ENCODE data around the gene ZDHHC11. TPM values are rescaled to one million over a fixed set of nuclear protein-coding genes. Genes with fewer than 3 reads are reported as not detected.
"Not testable (repeated sequence)": the region's sequence is repeated elsewhere in the genome, so short reads cannot be mapped to it uniquely, and the experiment has no call there.

The ZDHHC11 gene
- polyA plus RNA-seq, 3 donors, result 8.5 to 12.0 (median 9.9) TPM

- DNase-seq, result not testable (repeated sequence)
Measured at GRCh38 chr5:811384-811783, 39.4 kb downstream of the ZDHHC11 start.

- not testable (repeated sequence) for DNase-seq
Measured at GRCh38 chr5:807719-808514, 42.9 kb downstream of the ZDHHC11 start.

- DNase-seq, result no peak
Measured at GRCh38 chr5:801472-801871, 49.3 kb downstream of the ZDHHC11 start.

DNA sequence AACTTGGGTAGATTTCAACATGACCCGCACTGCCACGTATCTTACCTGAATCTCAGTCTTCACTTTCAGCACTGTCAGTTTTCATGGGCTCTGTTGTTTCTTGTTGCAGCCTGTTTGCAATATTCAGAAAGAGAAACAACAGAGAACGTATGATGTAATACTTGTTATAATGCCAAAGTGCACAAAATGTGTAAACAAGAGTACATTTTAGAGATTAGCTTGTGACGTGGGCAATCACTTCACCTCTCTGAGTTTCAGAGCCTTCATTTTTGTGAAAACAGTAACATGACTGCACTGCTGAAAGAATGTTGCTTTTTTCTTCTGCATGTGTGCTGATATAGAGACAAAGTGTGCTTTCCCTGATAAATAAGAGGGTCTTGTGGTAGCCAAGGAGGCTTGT lies 49.7 kb downstream of the ZDHHC11 start:
- DNase-seq, result not testable (repeated sequence)

DNA sequence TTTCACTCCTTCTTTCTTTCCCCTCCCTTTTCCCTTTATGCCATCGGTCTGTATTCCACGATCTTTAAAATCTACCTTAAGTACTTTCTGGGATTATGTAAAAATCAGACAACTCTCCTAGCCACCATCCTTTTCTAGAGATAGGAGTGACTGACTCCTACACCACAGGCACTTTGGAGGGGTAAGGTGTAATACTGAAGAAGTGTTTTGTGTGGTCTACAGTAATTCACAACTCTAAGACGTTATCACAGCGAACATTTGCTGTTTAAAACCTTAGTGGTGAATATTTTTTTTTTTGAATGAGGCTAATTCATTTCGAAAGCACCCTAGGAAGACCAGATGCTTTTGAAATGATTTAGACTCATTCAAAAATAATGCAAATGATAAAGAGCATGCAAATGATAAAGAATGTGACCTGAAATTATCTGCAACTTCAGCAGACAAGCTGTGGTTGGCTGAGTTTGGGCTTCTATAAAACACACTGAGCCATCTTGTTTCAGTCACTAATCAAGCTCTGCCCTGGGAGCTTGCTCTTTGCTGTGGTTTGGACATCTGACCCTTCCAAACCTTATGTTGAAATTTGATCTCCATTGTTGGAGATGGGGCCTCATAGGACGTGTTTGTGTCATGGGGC lies 52.2 kb downstream of the ZDHHC11 start:
- DNase-seq, result not testable (repeated sequence)

DNA sequence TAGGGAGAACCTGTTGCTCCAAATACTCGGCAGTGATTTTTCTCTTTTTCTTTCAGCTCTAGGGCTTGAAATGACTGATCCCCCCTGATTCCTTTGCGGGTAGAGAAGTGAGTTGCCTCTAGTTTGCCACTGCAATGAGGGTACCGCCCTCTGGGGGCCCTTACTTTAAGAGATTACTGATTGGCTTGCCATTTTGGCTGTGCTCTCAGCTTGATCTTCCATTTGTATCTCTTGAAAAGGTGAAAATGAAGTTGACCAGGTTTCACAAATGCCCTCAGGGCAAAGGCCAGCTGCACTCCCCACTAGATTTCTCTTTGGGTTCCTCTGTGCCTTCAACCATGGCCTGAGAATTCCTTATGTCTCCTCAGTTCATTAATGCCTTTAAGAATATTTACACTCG lies 52.8 kb downstream of the ZDHHC11 start:
- not testable (repeated sequence) for DNase-seq

DNA sequence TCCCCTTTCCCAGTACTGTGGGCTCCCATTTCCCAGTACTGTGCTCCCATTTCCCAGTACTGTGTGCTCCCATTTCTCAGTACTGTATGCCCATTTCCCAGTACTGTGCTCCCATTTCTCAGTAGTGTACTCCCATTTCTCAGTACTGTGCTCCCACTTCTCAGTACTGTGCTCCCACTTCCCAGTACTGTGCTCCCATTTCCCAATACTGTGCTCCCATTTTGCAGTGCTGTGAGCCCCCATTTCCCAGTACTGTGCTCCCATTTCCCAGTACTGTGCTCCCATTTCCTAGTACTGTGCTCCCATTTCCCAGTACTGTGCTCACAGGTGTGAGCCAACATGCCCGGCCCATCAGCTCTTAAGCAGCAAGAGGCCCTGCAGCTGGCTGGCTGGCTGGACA lies 54.9 kb downstream of the ZDHHC11 start:
- DNase-seq, result not testable (repeated sequence)

DNA sequence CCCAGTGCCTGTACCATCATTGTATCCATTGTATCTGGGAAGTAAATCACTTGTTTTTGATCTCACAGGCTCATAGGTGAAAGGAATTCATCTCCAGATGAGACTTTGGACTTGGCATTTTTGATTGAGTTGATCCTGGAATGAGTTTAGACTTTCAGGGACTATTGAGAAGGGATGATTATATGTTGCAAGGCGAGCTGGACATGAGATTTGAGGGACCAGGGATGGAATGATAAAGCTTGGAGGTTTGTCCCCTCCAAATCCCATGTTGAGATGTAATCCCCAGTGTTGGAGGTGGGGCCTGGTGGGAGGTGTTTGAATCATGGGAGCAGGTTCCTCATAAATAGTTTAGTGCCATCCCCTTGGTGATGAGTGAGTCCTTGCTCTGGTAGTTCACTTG lies 55.8 kb downstream of the ZDHHC11 start:
- not testable (repeated sequence) for DNase-seq

DNA sequence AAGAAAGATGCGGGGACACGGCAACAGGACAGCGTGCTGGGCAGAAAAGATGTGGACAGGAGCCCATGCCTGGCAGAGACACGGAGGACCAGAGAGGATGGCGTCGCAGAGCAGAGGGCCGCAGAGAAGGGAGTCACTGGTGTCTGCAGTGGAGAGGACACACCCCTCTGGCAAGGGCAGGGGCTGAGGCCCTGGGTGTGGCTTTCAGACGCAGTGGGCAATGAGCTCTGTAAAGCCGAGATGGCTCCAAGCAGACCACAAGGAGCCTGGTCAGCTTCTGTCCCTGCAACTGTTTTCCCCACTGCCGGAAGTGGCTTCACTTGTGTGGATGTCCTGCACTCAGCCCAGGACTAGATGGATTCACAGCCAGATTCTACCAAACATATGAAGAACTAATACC lies 62.1 kb downstream of the ZDHHC11 start:
- DNase-seq, result not testable (repeated sequence)

DNA sequence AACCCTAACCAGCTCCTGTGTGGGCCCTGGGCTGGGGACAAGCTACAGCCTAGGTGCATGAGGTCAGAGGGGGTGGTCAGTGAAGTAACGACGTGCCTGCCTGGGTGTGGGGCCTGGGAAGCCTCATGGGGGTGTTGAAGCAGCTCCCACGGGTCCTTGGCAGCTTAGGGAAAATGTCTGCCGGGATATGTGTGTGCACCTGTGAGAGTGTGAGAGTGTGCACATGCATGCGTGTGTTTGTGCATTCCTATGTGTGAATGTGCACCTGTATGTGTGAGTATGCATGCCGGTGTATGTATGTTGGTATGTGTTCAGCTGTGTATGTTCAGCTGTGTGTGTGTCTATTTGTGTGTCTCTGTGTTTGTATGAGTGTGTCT lies 62.9 kb downstream of the ZDHHC11 start:
- not testable (repeated sequence) for DNase-seq

DNA sequence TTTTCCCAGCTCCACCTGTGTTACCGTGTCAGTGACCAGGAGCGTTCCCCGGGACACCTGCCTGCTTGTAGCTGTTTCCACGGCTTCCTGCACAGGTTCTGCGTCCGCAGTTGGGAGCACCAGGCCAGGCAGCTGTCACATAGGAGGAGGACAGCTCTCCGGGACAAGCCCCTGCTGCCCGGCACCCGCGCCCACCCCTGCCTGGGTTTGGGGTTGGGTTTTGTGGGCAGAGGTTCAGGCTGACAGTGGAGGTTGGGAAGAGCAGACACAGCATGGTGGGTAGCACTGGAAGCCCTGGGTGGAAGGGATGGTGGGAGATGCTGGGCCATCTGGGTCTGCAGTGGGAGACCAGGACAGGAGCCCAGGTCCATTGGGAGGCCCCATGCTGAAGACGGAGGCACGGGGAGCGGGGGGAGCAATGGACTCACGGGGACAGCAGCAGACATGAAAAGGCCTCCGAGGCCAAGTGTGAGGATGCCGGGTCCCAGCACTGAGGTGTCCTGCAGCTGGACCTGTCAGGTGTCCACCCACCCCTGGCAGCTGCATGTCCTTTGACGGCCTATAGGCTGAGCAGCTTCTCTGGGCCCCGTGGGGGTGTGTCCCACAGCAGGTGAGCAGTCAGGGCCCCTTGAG lies 63.4 kb downstream of the ZDHHC11 start:
- DNase-seq, result not testable (repeated sequence)

DNA sequence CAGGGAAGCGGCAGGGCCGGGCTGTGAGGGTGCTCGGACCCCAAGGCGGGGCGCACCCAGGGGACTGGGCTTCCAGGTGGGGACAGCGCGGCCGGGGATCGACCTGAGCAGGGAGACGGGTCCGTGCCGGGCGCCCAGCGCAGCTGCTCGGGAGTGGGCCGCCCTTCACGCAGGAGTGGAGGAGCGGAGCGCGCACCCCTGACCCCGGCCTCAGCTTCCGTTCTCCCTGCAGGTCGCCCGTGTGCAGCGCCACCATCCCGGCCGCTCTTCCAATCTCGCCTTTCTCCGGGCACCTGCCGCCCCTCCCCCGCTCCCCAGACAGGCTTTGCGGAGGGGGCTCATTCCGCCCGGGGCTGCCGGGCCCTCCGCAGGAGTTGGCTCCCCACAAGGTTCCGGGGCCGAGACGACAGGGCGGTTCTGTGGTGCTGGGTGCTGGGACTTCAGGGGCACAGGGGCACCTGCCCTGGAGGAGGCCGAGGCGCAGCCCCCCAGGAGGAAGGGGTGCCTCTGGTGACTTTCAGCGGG lies 65.5 kb downstream of the ZDHHC11 start:
- DNase-seq, result not testable (repeated sequence)

DNA sequence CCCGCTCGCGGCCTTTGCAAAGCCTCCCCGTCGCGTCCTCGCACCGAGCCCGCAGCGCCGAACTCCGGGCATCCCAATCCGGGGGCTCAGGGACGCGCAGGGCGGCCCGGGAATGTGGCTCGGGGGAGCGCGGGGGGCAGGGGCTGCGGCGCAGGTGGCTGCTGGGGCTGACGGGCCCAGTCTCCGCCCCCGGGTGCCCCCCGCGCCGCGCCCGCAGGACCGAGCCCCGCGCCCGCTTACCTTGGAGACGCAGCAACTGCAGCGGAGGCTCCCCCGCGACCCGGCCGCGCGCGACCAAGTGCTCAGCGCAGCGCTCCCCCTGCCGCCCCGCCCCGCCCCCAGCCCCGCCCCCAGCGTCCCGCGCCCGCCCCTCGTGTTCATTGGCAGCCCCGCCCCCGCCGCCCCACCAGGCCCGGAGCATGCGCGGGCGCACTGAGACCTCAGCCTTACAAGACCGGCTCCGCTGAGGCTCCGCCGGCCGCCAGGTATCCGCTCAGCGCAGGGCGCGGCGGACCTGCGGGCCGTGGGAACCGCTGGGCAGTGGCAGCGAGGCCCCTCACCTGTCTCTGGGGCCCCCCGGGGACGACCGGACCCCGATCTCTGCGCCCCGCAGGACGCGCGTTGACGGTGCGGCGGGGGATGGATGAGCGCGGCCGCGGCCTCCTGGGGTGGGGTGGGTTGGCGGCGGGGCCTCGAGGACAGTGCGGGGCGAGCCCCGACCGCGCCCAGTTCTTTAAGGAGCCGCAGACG lies 66.2 kb downstream of the ZDHHC11 start, which contains the start of gene ZDHHC11B:
TSS of gene ZDHHC11B (minus strand) at position 302 of the 750 bp plus-strand sequence. CDS start 17,810 bp downstream, outside the sequence.
- DNase-seq, result peak; percentile 89

GRCh38 chr5:783881-784427 lies 66.8 kb downstream of the ZDHHC11 start:
- DNase-seq, result peak; percentile 37

- not testable (repeated sequence) for DNase-seq
Measured at GRCh38 chr5:783049-783802, 67.6 kb downstream of the ZDHHC11 start.

GRCh38 chr5:782356-782755 lies 68.4 kb downstream of the ZDHHC11 start:
- not testable (repeated sequence) for DNase-seq

DNA sequence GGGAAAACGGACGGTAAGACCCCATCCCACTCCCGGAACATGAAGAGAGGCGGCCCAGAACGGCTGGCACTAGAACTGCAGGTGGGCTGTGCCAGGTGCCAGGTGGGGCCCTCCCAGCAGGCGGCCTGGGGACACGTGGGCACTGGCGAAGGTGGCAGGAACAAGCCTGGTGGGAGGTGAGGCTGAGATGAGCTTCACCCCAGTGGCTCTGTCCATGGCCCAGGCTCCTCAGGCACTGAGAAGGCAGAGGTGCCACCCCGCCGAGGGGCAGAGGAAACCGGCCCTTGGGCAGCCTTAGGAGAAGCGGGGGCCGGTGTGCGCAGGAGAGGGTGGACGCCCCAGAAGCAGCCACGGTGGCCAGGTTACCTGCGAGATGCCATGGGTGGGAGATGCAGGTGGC lies 70.2 kb downstream of the ZDHHC11 start:
- DNase-seq, result not testable (repeated sequence)

GRCh38 chr5:778967-779366 lies 71.8 kb downstream of the ZDHHC11 start:
- not testable (repeated sequence) for DNase-seq

- not testable (repeated sequence) for DNase-seq
Measured at GRCh38 chr5:778421-778820, 72.4 kb downstream of the ZDHHC11 start.

GRCh38 chr5:777756-778161 lies 73.0 kb downstream of the ZDHHC11 start:
- no peak for DNase-seq

Data from renal pelvis (tissue), 4 donors.